Urothelium cell line (cell line): ENCODE results near the gene PDE3B.
"Not testable (repeated sequence)": the region's sequence is repeated elsewhere in the genome, so short reads cannot be mapped to it uniquely, and the experiment has no call there.

Experiments used
- DNase-seq: peaks from one replicate; pipeline ENCODE4 v3.0.0; 2011; ENCODE audit warnings: low spot score, mixed read lengths
- FAIRE-seq: peaks from 2 replicates; lab custom pipeline; 2011; peaks lifted over from hg19 to GRCh38; lab: Jason Lieb, UNC

Gene PDE3B

DNA sequence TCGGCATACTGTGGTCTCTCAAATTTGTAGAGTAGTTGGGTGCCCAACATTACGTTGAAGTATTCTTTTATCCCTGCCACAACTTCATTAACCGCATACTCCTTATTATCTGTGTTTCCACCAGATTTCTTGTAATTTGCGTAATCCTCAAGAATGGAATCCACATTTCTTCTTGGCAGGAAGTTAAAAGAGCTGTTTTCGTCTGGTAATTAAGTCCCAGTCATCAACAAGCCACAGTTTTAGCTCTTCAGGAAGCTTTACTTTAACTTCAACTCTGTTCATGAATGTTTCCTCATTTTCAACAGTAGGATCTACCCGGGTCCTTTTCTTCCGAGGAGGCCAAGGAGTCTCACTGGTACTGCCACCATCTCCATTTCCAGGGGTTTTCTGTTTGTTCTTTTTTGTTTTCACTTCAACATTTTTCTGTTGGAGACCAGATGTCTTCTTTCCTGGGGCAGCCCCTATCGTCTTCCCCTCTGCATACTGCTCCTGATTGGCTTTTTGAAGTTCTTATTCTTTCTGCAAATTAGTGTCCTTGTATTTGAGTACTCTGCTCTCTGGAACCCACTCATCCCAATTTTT is 30.3 kb downstream of the PDE3B start:
- FAIRE-seq: no peak
- no peak for DNase-seq

DNA sequence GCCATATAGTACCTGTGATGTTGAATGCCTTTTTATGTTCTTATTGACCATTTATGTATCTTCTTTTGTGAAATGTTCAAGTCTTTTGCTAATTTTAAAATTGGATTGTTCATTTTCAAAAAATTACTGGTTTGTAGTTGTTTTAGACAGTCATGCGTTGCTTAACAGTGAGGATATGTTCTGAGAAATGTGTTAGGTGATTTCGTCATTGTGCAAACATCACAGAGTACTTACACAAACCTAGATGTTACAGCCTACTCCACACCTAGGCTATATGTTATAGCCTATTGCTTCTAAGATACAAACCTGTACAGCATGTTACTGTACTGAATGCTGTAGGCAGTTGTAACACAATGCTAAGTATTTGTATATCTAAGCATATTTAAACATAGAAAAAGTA is 32.5 kb downstream of the PDE3B start:
- DNase-seq (no peak), FAIRE-seq (no peak)

DNA sequence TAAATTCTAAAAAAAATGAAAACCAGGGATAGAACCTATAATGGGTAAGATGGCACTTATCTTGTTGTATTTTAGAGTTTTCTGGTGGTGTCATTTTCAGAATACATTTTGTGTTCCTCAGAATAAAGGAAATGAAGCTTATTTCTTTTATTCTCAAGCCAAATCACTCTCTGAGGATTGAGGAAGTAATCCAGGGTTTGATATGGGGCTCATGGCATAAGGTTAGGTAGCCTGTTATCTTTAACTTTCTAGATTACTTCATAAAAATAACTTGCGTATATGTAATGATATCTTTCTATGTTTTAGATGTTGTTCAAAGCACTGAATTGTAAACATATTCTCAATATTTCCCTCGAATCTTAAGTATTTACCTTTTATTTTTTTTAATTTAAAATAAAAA is 33.5 kb downstream of the PDE3B start:
- no peak for FAIRE-seq
- DNase-seq: no peak

DNA sequence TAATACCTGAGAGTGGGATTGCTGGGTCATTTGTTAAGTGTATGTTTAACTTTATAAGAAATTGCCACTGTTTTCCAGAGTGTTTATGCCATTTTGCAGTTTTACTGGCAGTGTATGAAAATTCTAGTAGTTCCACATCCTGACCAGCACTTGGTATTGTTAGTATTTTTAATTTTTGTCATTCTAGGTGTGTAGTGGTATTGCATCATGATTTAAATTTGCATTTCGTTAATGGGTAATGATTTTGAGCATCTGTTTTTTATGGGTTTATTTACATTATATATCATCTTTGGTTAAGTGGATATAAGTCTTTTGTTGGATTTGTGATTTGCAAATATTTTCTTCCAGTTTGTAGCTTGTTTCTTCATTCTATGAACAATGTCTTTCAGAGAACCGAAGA is 34.7 kb downstream of the PDE3B start:
- FAIRE-seq: no peak
- no peak for DNase-seq

DNA sequence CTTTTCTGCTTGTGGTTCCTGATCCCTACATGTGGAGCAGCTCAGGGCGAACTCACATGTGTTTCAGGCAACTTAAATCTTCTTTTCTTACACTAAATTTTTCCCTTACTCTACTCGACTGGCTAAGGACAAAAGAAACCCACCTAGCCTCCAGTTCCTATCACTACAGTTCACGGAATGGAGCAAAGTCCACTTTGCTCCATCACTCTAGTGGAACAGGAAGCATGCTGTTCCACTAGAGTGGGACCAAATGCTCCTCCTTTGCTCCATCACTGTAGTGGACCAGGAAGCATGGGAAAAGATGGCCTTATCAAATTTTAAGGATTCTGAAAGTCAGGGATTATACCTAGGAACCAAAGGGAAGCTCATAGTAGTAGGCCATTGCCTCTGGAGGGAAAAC is 36.1 kb downstream of the PDE3B start:
- no peak for FAIRE-seq
- DNase-seq: no peak

DNA sequence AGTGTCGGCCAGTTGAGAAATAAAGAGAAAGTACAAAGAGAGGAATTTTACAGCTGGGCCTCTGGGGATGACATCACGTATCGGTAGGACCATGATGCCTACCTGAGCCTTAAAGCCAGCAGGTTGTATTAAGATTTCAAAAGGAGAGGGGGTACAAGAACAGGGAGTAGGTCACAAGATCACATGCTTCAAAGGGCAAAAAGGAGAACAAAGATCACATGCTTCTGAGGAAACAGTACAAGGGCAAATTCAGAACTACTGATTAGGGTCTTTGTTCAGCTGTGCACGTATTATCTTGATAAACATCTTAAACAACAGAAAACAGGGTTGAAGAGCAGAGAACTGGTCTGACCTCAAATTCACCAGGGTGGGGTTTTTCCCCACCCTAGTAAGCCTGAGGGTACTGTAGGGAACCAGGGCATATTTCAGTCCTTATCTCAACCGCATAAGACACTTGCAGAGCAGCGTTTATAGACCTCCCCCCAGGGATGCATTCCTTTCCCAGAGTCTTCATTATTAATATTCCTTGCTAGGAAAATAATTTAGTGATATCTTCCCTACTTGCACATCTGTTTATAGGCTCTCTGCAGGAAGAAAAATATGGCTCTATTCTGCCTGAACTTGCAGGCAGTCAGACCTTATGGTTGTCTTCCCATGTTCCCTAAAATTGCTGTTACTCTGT is 40.8 kb downstream of the PDE3B start:
- DNase-seq, FAIRE-seq: not testable (repeated sequence)

DNA sequence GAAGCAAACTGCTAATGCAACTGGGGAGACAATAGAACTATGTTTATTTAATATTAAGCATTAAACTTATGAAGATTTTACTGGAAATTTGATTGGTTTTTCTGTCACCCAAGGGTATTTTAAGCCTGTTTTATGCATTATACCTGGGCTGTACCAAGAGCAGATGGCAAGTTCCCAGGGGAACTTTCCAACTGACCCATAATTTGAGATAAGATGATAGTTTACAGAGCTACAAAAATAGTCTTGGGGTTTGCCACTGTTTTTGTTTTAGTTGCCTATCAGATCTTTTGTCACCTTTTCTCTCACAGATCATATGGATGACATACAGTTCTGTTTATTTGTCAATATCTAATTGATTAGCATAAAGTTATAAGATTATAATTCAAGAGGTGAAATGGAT is 43.9 kb downstream of the PDE3B start:
- no peak for DNase-seq

DNA sequence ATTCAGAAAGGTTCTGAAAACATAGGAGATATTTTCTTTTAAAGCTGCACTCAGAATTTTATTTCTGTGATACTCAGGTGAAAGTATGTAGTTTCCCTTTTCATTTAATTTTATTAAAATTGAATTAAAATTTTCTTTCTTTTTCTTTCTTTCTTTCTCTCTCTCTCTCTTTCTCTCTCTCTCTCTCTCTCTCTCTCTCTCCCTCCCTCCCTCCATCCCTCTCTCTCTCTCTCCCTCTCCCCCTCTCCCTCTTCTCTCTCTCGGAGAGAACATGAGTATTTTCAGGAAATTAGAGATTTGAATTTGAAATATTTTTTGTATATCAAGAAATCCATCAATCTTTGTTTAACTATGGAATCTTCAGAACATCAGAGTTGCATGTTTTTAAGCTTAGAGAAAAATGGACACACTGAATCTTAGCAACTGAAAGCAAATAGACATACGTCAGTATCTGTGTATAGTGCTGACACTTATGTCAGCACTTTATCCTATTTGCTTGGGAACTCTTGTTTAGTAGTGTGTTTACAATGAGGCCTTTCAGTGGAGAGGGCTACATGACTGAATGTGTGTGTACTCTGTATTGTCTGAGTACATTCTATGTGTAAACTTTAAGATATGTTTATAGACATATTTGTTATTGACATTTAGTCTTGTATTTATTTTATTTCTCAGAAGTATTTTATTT is 44.5 kb downstream of the PDE3B start:
- FAIRE-seq (no peak), DNase-seq (no peak)

More for the DNA sequence above, 43.9 kb downstream of the PDE3B start:
- no peak for FAIRE-seq

DNA sequence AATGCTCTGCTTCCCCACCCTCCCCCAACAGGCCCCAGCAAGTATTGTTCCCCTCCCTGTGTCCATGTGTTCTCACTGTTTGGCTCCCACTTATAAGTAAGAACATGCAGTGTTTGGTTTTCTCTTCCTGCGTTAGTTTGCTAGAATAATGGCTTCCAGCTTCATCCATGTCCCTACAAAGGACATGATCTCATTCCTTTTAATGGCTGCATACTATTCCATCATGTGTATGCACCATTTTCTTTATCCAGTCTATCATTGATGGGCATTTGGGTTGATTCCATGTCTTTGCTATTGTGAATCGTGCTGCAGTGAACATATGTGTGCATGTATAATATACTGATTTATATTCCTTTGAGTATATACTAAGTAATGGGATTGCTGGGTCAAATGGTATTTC is 52.1 kb downstream of the PDE3B start:
- FAIRE-seq, DNase-seq: not testable (repeated sequence)

DNA sequence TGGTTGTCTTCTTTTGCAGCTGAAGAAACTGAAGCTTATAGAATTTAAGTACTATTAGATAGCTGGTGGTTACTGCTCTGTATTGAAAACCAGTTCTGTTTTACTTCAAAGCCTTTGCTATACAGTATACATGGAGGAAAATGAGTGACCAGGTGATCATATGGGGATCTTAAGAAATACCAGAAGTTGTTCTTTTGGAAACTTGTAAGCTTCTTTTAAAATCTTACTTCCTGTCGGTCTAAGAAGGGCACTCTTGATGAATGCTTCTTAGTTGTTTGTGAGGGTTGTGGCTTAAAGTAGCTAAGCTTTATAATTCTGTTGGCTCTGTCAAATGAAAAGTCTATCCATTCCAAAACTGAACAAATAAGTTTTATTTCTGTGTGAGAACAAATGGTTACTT is 55.2 kb downstream of the PDE3B start:
- FAIRE-seq: no peak
- DNase-seq: no peak

DNA sequence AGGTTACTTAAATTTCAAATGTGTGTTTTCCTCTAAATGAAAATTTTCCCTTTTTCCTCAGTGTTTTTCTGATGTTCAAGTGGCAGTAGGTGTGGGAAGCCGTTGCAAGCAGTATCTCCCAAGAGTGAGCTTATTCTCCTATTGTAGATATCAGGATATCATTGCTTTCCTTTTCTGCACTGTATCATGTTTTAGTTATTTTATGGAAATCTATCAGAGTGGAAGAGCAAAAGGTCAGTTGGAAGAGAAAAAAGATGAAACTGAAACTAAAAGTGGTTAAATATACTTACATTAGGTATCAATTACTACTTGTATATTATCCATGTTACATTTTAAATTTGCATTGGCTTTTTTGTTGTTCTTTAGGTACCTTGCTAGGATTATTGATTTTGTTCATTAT is 57.0 kb downstream of the PDE3B start:
- DNase-seq (no peak), FAIRE-seq (no peak)

DNA sequence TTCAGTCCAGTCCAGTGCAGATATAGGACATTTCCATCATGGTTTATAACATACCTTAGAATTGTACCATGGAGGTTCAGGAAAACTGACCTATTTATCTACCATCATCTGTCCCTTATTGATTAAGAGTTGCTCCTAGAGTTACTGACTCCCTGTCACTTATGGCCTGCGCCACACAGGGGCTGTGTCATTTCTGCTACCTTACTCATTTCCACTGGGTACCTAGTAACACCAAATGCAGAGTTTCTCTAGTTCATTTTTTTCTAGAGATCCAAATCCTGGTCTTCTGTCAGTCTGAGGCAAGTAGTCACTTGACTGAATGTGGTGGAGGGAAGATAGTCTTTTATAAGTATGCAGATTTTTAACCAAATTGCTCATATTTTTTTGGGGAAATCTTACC is 59.2 kb downstream of the PDE3B start:
- DNase-seq (no peak), FAIRE-seq (no peak)

DNA sequence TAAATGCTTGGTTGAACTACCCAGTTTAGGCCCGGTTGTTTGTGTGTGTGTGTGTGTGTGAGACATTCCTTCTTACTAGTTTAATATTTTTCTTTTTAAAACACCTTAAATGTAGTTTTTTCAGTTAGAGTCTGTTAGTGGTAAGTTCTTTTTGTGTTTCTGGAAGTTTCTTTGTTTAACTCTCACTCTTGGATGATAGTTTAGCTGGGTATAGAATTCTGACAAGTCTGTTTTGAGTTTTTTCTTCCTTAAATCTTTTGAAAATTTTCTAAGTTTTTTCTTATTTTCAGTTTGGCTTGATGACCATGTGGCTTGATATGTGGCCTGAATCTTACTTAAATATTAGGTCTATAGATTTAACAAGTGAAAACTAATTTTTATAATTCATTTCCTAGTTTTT is 60.1 kb downstream of the PDE3B start:
- FAIRE-seq (no peak), DNase-seq (no peak)

DNA sequence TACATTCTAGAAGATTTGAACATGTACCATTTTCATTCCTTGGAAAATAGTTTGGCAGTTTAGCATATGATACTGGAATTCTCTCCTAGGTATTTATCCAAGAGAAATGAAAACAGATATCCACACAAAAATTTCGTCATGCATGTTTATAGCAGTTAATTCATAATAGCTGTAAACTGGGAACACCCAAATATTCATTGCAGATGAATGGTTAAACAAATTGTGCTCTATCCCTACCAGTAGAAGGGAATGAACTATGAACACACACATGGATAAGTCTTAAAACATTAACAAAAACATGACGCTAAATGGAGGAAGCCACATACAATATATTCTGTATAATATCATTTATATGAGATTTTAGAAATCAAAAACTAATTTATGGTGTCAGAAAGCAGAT is 61.5 kb downstream of the PDE3B start:
- no peak for FAIRE-seq

DNA sequence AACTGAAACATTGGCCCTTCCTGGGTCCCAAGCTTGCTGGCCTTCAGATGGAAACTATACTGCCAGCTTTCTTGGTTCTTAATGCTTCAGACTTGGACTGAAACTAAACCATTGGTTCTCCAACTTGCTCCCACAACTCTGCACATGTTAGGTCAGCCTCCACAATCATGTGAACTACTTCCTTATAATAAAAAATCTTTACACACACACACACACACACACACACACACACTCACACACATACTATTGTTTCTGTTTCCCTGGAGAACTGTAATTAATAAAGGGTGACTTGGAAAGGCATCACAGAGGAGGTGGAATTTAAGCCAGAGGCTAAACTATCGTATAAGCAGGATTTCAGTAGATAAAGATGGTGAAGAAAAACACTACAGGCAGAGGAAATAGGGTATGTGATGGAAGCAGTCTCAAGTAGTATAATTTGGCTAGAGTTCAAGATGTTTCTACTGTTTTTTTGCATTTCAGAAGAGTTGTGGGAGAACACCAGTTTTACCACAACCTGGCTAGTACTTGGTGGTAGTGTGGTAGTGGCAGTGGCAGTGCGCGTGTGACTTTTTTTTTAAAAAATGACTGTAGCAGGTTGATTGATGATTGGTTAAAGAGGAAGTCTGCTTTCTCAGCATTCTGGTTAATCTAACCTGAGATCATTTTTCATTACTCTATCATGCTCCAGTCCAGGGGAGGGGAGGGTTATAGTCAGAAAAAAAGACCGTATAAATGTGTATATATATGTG is 70.1 kb downstream of the PDE3B start:
- DNase-seq (no peak), FAIRE-seq (no peak)

More for the DNA sequence above, 61.5 kb downstream of the PDE3B start:
- DNase-seq: no peak

DNA sequence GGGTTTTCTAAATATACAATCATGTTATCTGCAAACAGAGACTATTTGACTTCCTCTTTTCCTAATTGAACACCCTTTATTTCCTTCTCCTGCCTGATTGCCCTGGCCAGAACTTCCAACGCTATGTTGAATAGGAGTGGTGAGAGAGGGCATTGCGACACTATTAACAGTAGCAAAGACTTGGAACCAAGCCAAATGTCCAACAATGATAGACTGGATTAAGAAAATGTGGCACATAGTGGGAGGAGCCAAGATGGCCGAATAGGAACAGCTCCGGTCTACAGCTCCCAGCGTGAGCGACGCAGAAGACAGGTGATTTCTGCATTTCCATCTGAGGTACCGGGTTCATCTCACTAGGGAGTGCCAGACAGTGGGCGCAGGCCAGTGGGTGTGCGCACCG is 72.1 kb downstream of the PDE3B start:
- FAIRE-seq, DNase-seq: not testable (repeated sequence)

DNA sequence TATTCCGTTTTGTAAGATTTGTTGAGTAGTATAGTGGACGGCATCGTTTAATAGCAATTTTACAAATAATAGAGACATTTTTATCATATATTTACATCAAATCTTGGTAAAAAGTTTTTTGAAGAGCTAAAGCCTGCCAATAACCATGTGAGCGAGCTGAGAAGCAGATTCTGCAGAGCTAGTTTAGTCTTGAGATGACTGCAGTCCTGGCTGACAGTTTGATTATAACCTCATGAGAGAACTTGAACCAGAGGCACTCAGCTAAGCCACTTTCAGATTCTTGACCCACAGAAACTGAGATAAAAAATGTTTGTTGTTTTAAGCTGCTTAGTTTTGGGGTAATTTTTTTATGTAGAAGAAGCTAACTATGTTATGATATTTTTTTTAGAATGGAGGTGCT is 78.9 kb downstream of the PDE3B start:
- DNase-seq (no peak), FAIRE-seq (no peak)

DNA sequence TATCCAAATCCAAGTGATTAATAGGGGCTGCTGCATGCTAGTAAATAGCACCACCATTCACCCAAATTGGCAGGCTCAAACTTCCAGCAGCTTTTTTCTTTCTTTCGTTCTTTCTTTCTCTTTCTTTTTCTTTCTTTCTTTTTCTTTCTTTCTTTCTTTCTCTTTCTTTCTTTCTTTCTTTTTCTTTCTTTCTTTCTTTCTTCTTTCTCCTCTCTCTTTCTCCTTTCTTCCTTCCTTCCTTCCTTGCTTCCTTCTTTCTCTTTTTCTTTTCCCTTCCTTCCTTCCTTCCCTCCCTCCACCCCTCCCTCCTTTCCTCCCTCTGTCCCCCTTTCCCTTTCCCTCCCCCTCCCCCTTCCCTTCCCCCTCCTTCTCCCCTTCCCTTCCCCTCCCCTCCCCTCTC is 81.5 kb downstream of the PDE3B start:
- DNase-seq (no peak), FAIRE-seq (no peak)

DNA sequence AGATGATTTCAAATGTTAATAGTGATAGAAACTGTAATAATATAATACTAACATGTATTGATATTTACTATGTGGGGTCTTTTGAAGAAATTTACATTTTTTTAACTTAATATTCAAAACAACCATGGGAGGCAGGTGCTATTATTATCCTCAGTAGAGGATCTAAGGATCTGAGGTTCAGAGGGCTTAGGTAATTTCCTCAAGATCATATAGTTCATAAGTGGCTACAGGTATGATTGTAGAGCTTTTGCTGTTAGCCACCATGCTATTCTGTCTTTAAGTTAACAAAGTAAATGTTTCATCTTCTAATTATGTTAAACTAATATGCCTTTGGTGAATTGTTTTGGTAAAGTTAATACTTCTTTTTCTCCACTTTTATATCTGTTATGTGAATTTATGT is 83.6 kb downstream of the PDE3B start:
- DNase-seq: no peak
- FAIRE-seq: no peak

DNA sequence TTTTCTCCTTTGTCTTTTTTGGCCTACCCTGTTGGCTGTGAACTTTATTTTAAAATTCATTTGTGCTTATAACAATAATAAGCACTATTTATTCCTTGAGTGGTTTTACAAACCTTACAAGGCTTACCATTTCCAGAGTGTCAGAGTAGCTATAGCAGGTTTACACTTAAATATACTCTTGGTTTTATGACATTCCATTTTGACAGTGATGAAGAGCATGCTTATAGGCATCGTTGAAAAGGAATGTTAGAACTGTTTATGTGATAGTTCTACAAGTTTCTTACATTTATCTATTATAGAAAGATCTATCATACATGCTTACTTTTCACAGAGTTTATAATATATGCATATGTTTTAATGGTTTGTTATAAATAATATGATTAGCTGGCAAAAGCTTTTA is 84.1 kb downstream of the PDE3B start:
- no peak for FAIRE-seq

DNA sequence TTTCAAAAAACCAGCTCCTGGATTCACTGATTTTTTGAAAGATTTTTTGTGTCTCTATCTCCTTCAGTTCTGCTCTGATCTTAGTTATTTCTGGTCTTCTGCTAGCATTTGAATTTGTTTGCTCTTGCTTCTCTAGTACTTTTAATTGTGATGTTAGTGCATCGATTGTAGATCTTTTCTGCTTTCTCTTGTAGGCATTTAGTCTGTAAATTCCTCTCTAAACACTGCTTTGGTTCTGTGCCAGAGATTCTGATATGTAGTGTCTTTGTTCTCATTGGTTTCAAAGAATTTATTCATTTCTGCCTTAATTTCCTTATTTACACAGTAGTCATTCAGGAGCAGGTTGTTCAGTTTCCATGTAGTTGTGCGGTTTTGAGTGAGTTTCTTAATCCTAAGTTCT is 96.9 kb downstream of the PDE3B start:
- not testable (repeated sequence) for FAIRE-seq, DNase-seq

More for the DNA sequence above, 84.1 kb downstream of the PDE3B start:
- DNase-seq: no peak

DNA sequence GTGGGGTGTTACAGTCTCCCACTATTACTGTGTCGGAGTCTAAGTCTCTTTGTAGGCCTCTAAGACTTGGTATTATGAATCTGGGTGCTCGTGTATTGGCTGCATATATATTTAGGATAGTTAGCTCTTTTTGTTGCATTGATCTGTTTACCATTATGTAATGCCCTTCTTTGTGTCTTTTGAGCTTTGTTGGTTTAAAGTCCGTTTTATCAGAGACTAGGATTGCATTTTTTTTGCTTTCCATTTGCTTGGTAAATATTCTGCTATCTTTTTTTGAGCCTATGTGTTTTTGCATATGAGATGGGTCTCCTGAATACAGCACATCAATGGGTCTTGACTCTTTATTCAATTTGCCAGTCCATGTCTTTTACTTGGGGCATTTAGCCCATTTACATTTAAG is 97.6 kb downstream of the PDE3B start:
- FAIRE-seq (no peak), DNase-seq (no peak)
